ENCODE results near the gene SIDT2.

Gene SIDT2

GRCh38 chr11:117171007-117171403 is 7.5 kb upstream of the SIDT2 start:
- POLR2A ChIA-PET: interaction anchor here (1.3 kb wide), 1 partner anchor 10 kb away, joined by 6 read pairs; no protein-coding TSS in a partner anchor
- DNase-seq (ENCODE audit: extremely low spot score): no peak
- CTCF ChIA-PET: interaction anchor here (1.5 to 5.6 kb wide), 3 partner anchors 9 to 56 kb away, joined by 4 to 42 read pairs (median 8); partner anchors contain the start of gene SIDT2
- TF ChIP-seq, protein P1, sequence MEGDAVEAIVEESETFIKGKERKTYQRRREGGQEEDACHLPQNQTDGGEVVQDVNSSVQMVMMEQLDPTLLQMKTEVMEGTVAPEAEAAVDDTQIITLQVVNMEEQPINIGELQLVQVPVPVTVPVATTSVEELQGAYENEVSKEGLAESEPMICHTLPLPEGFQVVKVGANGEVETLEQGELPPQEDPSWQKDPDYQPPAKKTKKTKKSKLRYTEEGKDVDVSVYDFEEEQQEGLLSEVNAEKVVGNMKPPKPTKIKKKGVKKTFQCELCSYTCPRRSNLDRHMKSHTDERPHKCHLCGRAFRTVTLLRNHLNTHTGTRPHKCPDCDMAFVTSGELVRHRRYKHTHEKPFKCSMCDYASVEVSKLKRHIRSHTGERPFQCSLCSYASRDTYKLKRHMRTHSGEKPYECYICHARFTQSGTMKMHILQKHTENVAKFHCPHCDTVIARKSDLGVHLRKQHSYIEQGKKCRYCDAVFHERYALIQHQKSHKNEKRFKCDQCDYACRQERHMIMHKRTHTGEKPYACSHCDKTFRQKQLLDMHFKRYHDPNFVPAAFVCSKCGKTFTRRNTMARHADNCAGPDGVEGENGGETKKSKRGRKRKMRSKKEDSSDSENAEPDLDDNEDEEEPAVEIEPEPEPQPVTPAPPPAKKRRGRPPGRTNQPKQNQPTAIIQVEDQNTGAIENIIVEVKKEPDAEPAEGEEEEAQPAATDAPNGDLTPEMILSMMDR (IDR thresholded peaks at IDR 0.05; ENCODE audit: control extremely low read depth, extremely low read depth, low read depth, missing control alignments): no peak

- no peak for DNase-seq (ENCODE audit: extremely low spot score)
- POLR2A ChIA-PET: interaction anchor here (1.3 kb wide), 1 partner anchor 10 kb away, joined by 6 read pairs; no protein-coding TSS in a partner anchor
- TF ChIP-seq, protein P1 (IDR thresholded peaks at IDR 0.05; ENCODE audit: control extremely low read depth, extremely low read depth, low read depth, missing control alignments): no peak
- CTCF ChIA-PET: interaction anchor here (1.5 to 5.6 kb wide), 7 partner anchors 8 to 65 kb away, joined by 4 to 42 read pairs (median 4); partner anchors contain the start of gene SIDT2
These were observed 7.0 kb upstream of the SIDT2 start for GRCh38 chr11:117171404-117172061.

DNA sequence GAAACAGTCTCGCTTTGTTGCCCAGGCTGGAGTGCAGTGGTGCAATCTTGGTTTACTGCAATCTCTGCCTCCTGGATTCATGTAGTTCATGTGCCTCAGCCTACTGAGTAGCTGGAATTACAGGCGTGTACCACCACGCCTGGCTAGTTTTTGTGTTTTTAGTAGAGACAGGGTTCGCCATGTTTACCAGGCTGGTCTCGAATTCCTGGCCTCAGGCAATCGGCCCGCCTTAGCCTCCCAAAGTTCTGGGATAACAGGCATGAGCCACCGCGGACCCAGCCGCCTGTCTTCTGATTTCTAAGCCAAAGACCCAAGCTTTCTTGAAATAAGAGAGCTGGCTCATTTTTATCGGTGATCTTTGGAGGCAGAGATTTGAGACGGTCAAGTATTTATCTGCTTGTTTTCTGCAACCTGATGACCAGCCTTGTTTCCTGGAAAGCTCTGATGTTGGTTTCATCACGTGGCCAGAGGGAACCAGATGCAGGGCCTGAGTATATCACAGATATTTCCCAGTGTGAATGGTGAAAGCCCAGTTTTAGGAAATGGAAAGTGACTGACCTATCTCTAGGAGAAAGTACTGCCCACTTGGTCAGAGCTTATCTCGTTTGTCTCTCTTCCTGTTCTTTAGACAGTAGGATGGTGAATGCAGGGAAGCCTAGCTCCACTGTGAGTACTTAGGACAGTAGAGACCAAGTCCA is 5.7 kb upstream of the SIDT2 start:
- CTCF ChIA-PET: interaction anchor here (1.1 to 5.6 kb wide), 8 partner anchors 7 to 481 kb away, joined by 3 to 42 read pairs (median 4); partner anchors contain the start of gene SIDT2

GRCh38 chr11:117175104-117175503 is 3.4 kb upstream of the SIDT2 start:
- POLR2A ChIA-PET: no interaction called here
- DNase-seq (ENCODE audit: extremely low spot score): no peak
- TF ChIP-seq, protein P1 (IDR thresholded peaks at IDR 0.05; ENCODE audit: control extremely low read depth, extremely low read depth, low read depth, missing control alignments): no peak
- CTCF ChIA-PET: interaction anchor here (0.9 kb wide), 1 partner anchor 52 kb away, joined by 3 read pairs; no protein-coding TSS in a partner anchor

More for the DNA sequence above, 5.7 kb upstream of the SIDT2 start:
- TF ChIP-seq, protein P1 (IDR thresholded peaks at IDR 0.05; ENCODE audit: control extremely low read depth, extremely low read depth, low read depth, missing control alignments): no peak
- POLR2A ChIA-PET: interaction anchor here (0.6 kb wide), 2 partner anchors 12 to 792 kb away, joined by 3 read pairs; no protein-coding TSS in a partner anchor
- DNase-seq (ENCODE audit: extremely low spot score): no peak

DNA sequence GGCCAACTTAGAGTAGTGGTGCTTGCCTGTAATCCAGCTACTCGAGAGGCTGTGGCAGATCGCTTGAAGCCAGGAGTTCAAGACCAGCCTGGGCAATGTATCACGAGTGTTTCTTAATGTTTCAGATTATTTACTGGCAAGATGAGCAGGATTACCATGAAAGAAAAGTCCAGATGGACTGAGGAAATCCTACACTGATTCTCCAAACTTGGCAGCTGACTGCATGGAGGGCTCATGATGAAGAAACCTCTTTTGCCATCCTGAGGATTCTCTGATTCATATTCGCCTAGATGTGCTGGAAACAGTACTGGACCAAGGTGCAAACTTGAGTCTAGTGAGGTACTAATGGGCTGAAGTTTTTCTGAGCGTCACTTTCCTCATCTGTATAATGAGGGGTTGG is 2.8 kb upstream of the SIDT2 start:
- POLR2A ChIA-PET: no interaction called here
- CTCF ChIA-PET: interaction anchor here (1.5 to 1.6 kb wide), 2 partner anchors 21 to 32 kb away, joined by 3 to 4 read pairs; partner anchors contain the start of gene PAFAH1B2

DNA sequence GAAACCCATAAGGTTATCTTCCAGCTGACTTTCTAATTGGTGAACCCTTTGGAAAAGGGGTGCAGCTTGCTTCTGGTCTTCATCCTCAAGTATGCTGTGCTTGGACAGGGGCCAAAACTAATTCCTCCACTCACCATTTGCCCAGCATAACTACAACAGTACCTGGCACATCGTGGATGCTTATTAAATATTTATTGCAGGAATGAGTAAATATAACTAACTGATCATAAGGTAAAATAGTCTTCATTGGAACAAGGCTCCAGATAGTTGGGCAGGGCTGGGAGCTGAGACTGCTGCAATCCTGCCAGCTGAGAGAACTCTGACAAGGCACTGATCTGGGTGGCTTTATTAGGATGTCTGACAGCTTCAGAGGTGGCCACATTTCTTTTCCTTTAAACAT is 2.4 kb upstream of the SIDT2 start:
- DNase-seq (ENCODE audit: extremely low spot score): no peak
- ChIA-PET CTCF (interaction anchor here (1.5 to 1.6 kb wide), 2 partner anchors 22 to 32 kb away, joined by 3 to 4 read pairs; partner anchors contain the start of gene PAFAH1B2), POLR2A (interaction anchor here (0.7 kb wide), 1 partner anchor 50 kb away, joined by 4 read pairs; no protein-coding TSS in a partner anchor)
- TF ChIP-seq, protein P1 (IDR thresholded peaks at IDR 0.05; ENCODE audit: control extremely low read depth, extremely low read depth, low read depth, missing control alignments): no peak

More for the DNA sequence above, 2.8 kb upstream of the SIDT2 start:
- no peak for DNase-seq (ENCODE audit: extremely low spot score)
- TF ChIP-seq, protein P1 (IDR thresholded peaks at IDR 0.05; ENCODE audit: control extremely low read depth, extremely low read depth, low read depth, missing control alignments): no peak
